Stimulated activated naive CD8-positive, alpha-beta T cell treated with anti-CD3 and anti-CD28 coated beads, Interleukin-15, Interleukin-2, amounts not matched to agents 100 ng/mL and 50 ng/mL, for 24 hours (primary cell): Measurements from ENCODE around the gene SEPTIN12.
"Not testable (repeated sequence)": the region's sequence is repeated elsewhere in the genome, so short reads cannot be mapped to it uniquely, and the experiment has no call there.

Experiments used
- H3K27ac Mint-ChIP-seq: one replicate; pipeline ENCODE4 v1.8.0; 2021; ENCODE audit warnings: mild to moderate bottlenecking, mixed read lengths
- H3K27me3 Mint-ChIP-seq: one replicate; pipeline ENCODE4 v1.8.0; 2021; ENCODE audit warnings: mixed read lengths
- H3K36me3 Mint-ChIP-seq: one replicate; pipeline ENCODE4 v1.8.0; 2021; ENCODE audit warnings: low read depth, mixed read lengths
- H3K4me1 Mint-ChIP-seq: one replicate; pipeline ENCODE4 v1.8.0; 2021; ENCODE audit warnings: low read depth, mixed read lengths
- H3K4me3 Mint-ChIP-seq: one replicate; pipeline ENCODE4 v1.8.0; 2021; ENCODE audit warnings: mild to moderate bottlenecking, mixed read lengths
- H3K9me3 Mint-ChIP-seq: one replicate; pipeline ENCODE4 v1.8.0; 2021; ENCODE audit warnings: mixed read lengths

Gene SEPTIN12

GRCh38 chr16:4743226-4743878 lies 44.8 kb downstream of the SEPTIN12 start:
- Mint-ChIP-seq H3K27ac (no peak overlapping the region), H3K4me3 (peak overlapping the region; percentile 32), H3K9me3 (no peaks in the 10 kb centered on the region), H3K27me3 (no peaks in the 10 kb centered on the region), H3K4me1 (peaks cover 22% of the 10 kb centered on the region), H3K36me3 (no peaks in the 10 kb centered on the region)

GRCh38 chr16:4738370-4738769 lies 49.8 kb downstream of the SEPTIN12 start:
- not testable (repeated sequence) for H3K27me3 Mint-ChIP-seq, H3K4me3 Mint-ChIP-seq, H3K9me3 Mint-ChIP-seq, H3K27ac Mint-ChIP-seq, H3K36me3 Mint-ChIP-seq
- peaks cover 18% of the 10 kb centered on the region for H3K4me1 Mint-ChIP-seq

DNA sequence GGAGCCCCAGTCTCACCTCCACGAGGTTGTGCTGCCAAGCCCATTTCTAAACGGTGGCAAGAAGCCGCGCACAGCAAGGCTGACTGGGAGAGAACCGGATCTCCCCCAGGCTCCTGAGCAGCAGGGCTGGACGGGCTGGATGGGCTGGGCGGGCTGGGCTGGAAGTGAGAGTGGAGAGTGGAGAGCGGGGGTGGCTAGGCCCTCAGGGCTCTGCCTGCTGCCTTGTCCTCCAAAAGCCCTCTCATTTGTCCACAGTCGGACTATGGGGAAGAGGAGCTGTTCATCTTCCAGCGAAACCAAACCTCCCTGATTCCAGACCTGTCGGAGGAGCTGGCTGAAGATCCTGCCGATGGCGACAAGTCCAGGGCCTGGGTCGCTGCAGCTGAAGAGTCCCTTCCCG lies 50.6 kb downstream of the SEPTIN12 start:
- H3K27ac Mint-ChIP-seq, result no peak overlapping the region
- no peaks in the 10 kb centered on the region for H3K27me3 Mint-ChIP-seq
- peaks cover 19% of the 10 kb centered on the region for H3K4me1 Mint-ChIP-seq
- no peaks in the 10 kb centered on the region for H3K9me3 Mint-ChIP-seq
- H3K4me3 Mint-ChIP-seq, result no peak overlapping the region
- H3K36me3 Mint-ChIP-seq, result no peaks in the 10 kb centered on the region

GRCh38 chr16:4736546-4736945 lies 51.6 kb downstream of the SEPTIN12 start:
- Mint-ChIP-seq H3K27me3 (no peaks in the 10 kb centered on the region), H3K27ac (peak overlapping the region; percentile 50), H3K4me1 (peaks cover 18% of the 10 kb centered on the region), H3K36me3 (no peaks in the 10 kb centered on the region), H3K4me3 (no peak overlapping the region), H3K9me3 (no peaks in the 10 kb centered on the region)

DNA sequence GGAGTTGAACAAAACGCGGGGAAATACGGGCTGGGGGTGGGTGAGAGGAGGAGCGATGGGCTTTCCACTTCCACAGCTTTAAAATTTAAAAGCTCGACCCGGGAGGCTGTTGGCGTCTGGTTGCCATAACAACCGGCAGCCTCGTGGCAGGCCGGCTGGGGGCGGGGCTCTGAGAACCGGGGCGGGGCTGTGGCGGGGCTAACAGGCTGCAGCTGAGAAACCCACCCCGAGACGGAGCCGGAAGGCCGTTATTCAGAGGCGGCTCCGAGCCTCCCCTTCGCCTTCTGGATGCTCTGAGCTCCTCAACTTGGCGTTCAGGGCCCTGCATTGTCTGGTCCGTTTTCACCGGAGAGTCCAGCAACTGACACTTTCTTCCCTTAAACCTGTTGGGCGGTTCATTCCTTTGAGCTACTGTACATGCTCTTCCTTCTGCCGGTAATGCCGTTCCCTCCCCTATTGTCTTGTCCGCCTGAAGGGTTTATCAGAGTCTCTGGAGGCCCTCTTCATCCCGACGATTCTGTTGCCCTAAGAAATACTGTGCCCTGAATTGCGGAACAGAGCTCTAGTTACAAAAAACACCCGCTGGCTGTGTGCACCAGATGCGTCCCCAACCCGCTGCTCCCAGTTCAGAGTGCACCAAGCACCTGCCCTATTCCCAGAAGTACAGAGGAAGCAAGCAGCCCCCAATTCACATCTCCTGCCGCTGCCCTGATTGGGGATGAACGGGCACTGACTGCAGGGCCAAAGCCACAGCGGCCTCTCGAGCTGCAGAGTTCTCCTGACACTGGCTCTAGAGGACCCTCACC lies 53.2 kb downstream of the SEPTIN12 start:
- Mint-ChIP-seq H3K4me1 (peaks cover 18% of the 10 kb centered on the region), H3K4me3 (peak overlapping the region; percentile 89), H3K27ac (peak overlapping the region; percentile 88), H3K27me3 (no peaks in the 10 kb centered on the region), H3K9me3 (no peaks in the 10 kb centered on the region), H3K36me3 (peaks cover 5% of the 10 kb centered on the region)

DNA sequence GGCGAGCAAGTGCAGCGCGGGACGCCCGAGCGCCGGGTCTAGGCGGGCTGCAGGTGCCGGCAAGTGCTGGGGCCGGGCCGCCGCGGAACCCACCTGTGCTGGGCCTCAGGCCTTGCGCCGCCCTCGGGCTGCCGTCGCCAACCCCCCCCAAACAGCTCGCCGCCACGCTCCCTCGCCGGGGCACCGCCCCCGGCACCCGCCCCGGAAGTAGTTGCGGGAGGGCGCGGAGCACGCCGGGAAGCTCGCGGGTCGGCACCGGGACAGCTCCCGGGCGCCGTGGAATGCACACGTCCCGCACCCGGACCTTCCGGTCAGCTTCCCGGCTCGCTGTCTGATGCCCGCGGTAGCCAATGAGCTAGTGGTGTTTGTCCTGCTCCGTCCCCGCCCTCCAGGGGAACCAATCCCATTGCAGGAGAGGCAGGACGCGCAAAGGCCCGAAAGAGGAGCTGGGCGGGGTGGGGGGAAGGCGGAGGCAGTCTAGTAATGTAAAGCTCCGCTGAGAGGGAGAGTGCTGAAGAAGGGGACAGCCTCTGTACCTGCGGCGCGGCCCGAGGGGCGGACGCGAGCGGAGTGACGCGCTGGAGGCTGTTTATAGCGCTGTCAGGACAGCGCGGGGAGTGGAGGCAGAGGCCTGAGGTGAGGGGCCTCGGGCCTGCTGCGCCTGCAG lies 53.9 kb downstream of the SEPTIN12 start, which contains the start of the genes ANKS3 and DNAAF8:
Gene ANKS3, minus strand, starts transcription at position 209 of the 667 bp plus-strand sequence. CDS start 4,122 bp downstream, outside the sequence.
Gene DNAAF8, plus strand, starts transcription at position 475 of the 667 bp plus-strand sequence. CDS start 1,978 bp downstream, outside the sequence.
- peaks cover 5% of the 10 kb centered on the region for H3K36me3 Mint-ChIP-seq
- H3K27me3 Mint-ChIP-seq, result no peaks in the 10 kb centered on the region
- H3K27ac Mint-ChIP-seq, result peak within 1 kb of the TSS; percentile 88
- no peaks in the 10 kb centered on the region for H3K9me3 Mint-ChIP-seq
- peaks cover 18% of the 10 kb centered on the region for H3K4me1 Mint-ChIP-seq
- peak within 1 kb of the TSS; percentile 89 for H3K4me3 Mint-ChIP-seq

DNA sequence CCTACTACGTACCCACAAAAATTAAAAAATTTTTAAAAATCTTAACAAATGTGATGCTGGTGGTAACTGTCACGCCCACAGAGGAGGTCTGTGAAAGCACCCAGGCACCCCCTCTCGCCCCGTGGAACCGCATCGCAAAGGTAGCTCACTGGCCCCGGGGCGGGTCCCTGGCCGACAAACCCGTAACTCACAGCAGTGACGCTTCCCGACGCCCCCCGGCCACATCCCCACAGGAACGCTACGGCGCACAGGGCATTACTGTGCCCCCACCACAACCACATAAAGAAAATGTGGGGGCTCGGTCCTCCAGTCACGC lies 54.4 kb downstream of the SEPTIN12 start:
- Mint-ChIP-seq H3K4me3 (peak overlapping the region; percentile 89), H3K36me3 (peaks cover 10% of the 10 kb centered on the region), H3K4me1 (peaks cover 18% of the 10 kb centered on the region), H3K9me3 (no peaks in the 10 kb centered on the region), H3K27ac (peak overlapping the region; percentile 55), H3K27me3 (no peaks in the 10 kb centered on the region)

- H3K27ac Mint-ChIP-seq, result peak overlapping the region; percentile 55
- H3K36me3 Mint-ChIP-seq, result peaks cover 13% of the 10 kb centered on the region
- H3K9me3 Mint-ChIP-seq, result no peaks in the 10 kb centered on the region
- peaks cover 18% of the 10 kb centered on the region for H3K4me1 Mint-ChIP-seq
- H3K27me3 Mint-ChIP-seq, result no peaks in the 10 kb centered on the region
- H3K4me3 Mint-ChIP-seq, result peak overlapping the region; percentile 89
Observed at GRCh38 chr16:4733211-4733742, 54.9 kb downstream of the SEPTIN12 start.

DNA sequence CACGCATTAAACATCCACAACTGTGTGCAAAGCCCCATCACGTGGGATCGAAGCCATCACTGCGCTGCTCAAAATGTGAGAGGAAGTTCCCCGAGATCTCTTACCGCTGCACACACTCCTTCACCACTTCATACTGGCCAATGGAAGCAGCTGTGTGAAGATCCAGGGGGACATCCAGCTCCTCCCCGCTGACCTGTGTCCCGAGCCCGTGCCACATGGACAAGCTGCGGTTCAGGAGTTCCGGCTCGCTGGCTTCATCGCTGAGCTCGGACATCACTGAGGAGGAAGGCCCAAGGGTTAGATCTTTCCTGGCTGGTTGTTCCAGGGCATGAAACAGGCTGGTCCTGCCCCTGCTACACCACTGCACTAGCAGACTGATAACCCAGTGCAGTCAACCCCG lies 58.3 kb downstream of the SEPTIN12 start:
- H3K27me3 Mint-ChIP-seq, result no peaks in the 10 kb centered on the region
- no peaks in the 10 kb centered on the region for H3K9me3 Mint-ChIP-seq
- H3K4me1 Mint-ChIP-seq, result peaks cover 12% of the 10 kb centered on the region
- no peak overlapping the region for H3K4me3 Mint-ChIP-seq
- H3K27ac Mint-ChIP-seq, result no peak overlapping the region
- peaks cover 23% of the 10 kb centered on the region for H3K36me3 Mint-ChIP-seq

DNA sequence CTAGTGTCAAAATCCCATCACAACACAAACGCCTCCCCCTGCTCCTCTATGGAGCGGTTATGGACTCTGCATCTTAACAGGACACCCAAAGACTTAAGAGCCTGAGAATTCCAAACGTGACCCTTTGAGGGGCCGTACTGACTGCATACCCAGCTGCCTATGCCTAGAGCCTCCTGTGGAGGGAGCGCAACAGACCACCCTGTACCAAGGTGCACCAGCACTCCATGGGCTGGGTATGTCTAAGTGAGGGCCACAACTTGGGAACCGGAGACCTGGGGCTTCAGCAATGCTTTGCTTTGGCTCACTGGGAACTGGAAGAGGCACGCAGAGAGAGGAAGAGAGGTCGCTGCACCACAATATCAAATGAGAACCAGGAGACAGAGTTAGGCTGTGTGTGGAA lies 59.5 kb downstream of the SEPTIN12 start:
- peaks cover 10% of the 10 kb centered on the region for H3K4me1 Mint-ChIP-seq
- H3K36me3 Mint-ChIP-seq, result peaks cover 24% of the 10 kb centered on the region
- H3K4me3 Mint-ChIP-seq, result no peak overlapping the region
- H3K9me3 Mint-ChIP-seq, result no peaks in the 10 kb centered on the region
- no peaks in the 10 kb centered on the region for H3K27me3 Mint-ChIP-seq
- no peak overlapping the region for H3K27ac Mint-ChIP-seq
